Measurements from ENCODE around the gene BCR.

DNA sequence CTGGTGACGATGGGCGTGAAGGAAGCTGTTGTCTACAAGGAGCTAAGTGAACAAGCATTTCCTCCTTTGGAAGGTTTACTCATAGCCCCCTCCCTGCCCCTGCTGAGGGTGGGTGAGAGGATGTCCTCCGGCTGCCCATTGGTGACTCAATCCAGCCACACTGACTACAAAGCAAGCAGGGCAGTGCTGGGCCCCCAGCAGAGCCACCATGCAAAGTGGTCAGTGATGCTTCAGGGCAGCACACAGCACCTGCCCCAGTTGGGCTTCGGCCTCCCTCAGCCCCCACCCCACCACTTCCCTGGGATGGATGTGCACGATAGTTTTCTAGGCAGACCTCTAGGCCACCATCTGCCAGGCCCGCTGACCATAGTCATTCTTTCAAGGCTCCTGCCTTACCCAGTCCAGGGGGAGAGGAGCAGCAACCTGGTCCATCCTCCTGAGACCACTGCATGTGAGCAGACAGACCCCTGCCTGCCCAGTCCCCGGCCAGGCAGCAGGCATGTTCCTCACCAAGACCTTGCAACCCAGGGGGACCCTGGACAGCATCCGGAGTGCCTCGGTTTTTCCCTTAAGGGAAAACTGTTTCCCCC lies 125.1 kb downstream of the BCR start:
- TF ChIP-seq POLR2A (IDR thresholded peaks at IDR 0.05) (peak in 1 of 3 donors; percentile 30), CTCF (IDR thresholded peaks at IDR 0.05 in 8 of 11, conservative IDR thresholded peaks at IDR 0.05 in 3 of 11) (no peak), POLR2AphosphoS5 (IDR thresholded peaks at IDR 0.05) (peak in 1 of 3 donors; percentile 6)
